ENCODE results near the gene FIGLA. TPM values are rescaled to one million over a fixed set of nuclear protein-coding genes. Genes with fewer than 3 reads are reported as not detected.
A peak's percentile ranks its signal among the peaks of the same experiment; 100 is the strongest.

The FIGLA gene
- total RNA-seq, 1 experiment from 2014 or later = not detected

GRCh38 chr2:70744397-70744796 is 46.0 kb downstream of the FIGLA start:
- ATAC-seq (no peak), DNase-seq (ENCODE audit: low spot score) (no peak)
- Mint-ChIP-seq H3K4me1 (peaks cover 70% of the 10 kb centered on the region), H3K9me3 (peaks cover 6% of the 10 kb centered on the region), H3K4me3 (no peak overlapping the region), H3K36me3 (peaks cover 7% of the 10 kb centered on the region), H3K27me3 (ENCODE audit: low read depth) (no peaks in the 10 kb centered on the region), H3K27ac (peak overlapping the region; percentile 31)
- POLR2A ChIA-PET = no interaction called here
- CTCF ChIA-PET = interaction anchor here (0.9 to 1.3 kb wide), 2 partner anchors 22 to 24 kb away, joined by 3 to 4 read pairs; partner anchors contain the start of gene ADD2
- TF ChIP-seq ZNF532 (CRISPR knock-in tag; IDR thresholded peaks at IDR 0.05; ENCODE audit: borderline replicate concordance) = no peak
- TF ChIP-seq E2F4 (CRISPR knock-in tag; IDR thresholded peaks at IDR 0.05; ENCODE audit: borderline replicate concordance, low read depth) = no peak
- TF ChIP-seq ZBTB21 (CRISPR knock-in tag; IDR thresholded peaks at IDR 0.05; ENCODE audit: borderline replicate concordance) = no peak
- no peak for TF ChIP-seq TEAD1 (CRISPR knock-in tag; IDR thresholded peaks at IDR 0.05)
- no peak for TF ChIP-seq CREM (CRISPR knock-in tag; IDR thresholded peaks at IDR 0.05)
- TF ChIP-seq PRDM15 (CRISPR knock-in tag; IDR thresholded peaks at IDR 0.05) = no peak
- no peak for TF ChIP-seq TP53 (CRISPR knock-in tag; IDR thresholded peaks at IDR 0.05)
- TF ChIP-seq ZNF512 (CRISPR knock-in tag; IDR thresholded peaks at IDR 0.05; ENCODE audit: borderline replicate concordance) = no peak
- no peak for TF ChIP-seq AFF4 (CRISPR knock-in tag; IDR thresholded peaks at IDR 0.05; ENCODE audit: borderline replicate concordance)
- no peak for TF ChIP-seq MXD4 (CRISPR knock-in tag; IDR thresholded peaks at IDR 0.05; ENCODE audit: borderline replicate concordance)
- no peak for TF ChIP-seq ETV6 (CRISPR knock-in tag; IDR thresholded peaks at IDR 0.05)
- TF ChIP-seq USF2 (CRISPR knock-in tag; IDR thresholded peaks at IDR 0.05) = no peak

Measured in WTC11 (cell line).